GM12801 (cell line): ENCODE results near the gene CTRL.

Source experiments
- CTCF ChIP-seq: IDR thresholded peaks from one replicate; pipeline ENCODE4 v1.5.1; 2011; ENCODE audit warnings: control low read depth; ENCODE audit not compliant: insufficient read length; ENCODE audit errors: extremely low read depth

CTRL gene

GRCh38 chr16:67893743-67894399 lies 37.8 kb downstream of the CTRL start:
- TF ChIP-seq CTCF = no peak

- no peak for TF ChIP-seq CTCF
These were observed 38.5 kb downstream of the CTRL start, which contains the start of gene PSKH1 for GRCh38 chr16:67892899-67893742. Gene PSKH1 (plus strand): TSS chr16:67893254. CDS start chr16:67908750, 15,496 bp downstream.

- no peak for TF ChIP-seq CTCF
These were observed 39.3 kb downstream of the CTRL start for GRCh38 chr16:67892375-67892774.

GRCh38 chr16:67888331-67888730 lies 43.3 kb downstream of the CTRL start:
- no peak for TF ChIP-seq CTCF

- no peak for TF ChIP-seq CTCF
These were observed 45.3 kb downstream of the CTRL start for GRCh38 chr16:67886387-67886786.

- no peak for TF ChIP-seq CTCF
These were observed 45.7 kb downstream of the CTRL start for GRCh38 chr16:67885976-67886375.

- no peak for TF ChIP-seq CTCF
These were observed 46.1 kb downstream of the CTRL start for GRCh38 chr16:67885545-67885944.
